Fibroblast of the conjunctiva (primary cell): ENCODE results near the gene NACC2.

Source experiments
- DNase-seq: peaks from one replicate; pipeline ENCODE4 v3.0.0-alpha.2; 2010; ENCODE audit warnings: low read depth

The NACC2 gene

GRCh38 chr9:135957431-135957830 is 137.7 kb downstream of the NACC2 start:
- DNase-seq = no peak

DNA sequence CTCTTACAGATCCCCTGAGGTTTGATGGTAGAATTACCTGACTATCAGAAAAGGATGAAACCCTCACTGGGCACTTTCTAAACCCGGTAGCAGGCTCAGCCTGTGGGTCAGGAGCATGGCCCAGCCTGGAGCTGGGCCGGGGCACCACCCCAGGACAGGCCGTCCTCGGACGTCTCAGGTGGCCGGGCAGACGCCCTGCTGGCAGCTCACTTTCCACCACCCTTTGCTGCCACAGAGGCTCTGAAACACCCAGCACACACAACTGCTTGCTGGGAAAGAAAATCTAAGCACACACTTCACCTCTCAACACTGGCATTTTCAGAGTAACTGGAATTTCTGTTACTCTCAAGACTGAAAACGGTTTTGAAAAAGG is 138.3 kb downstream of the NACC2 start:
- no peak for DNase-seq
